HG03520 (cell line): Measurements from ENCODE around the gene PDC.
A peak's percentile ranks its signal among the peaks of the same experiment; 100 is the strongest.
"Not testable (repeated sequence)": the region's sequence is repeated elsewhere in the genome, so short reads cannot be mapped to it uniquely, and the experiment has no call there.

Experiments
- ATAC-seq: cut with Tn5 transposase; IDR thresholded peaks from one replicate; pipeline ENCODE4 v1.9.1; 2021; ENCODE audit warnings: mild to moderate bottlenecking, moderate library complexity; ENCODE audit not compliant: unreplicated experiment

PDC gene

GRCh38 chr1:186473047-186473446 is 12.1 kb upstream of the PDC start:
- ATAC-seq = no peak

- ATAC-seq = no peak
Observed at GRCh38 chr1:186465946-186466345, 5.0 kb upstream of the PDC start.

- not testable (repeated sequence) for ATAC-seq
Observed at GRCh38 chr1:186465491-186465890, 4.6 kb upstream of the PDC start.

- no peak for ATAC-seq
Observed at GRCh38 chr1:186463926-186464325, 3.0 kb upstream of the PDC start.

- no peak for ATAC-seq
Observed at GRCh38 chr1:186463511-186463910, 2.6 kb upstream of the PDC start.

GRCh38 chr1:186459161-186459560 is 1.8 kb downstream of the PDC start:
- ATAC-seq = not testable (repeated sequence)

GRCh38 chr1:186456729-186457255 is 4.1 kb downstream of the PDC start:
- ATAC-seq = no peak

- ATAC-seq = no peak
Observed at GRCh38 chr1:186454981-186455380, 5.9 kb downstream of the PDC start.

GRCh38 chr1:186446152-186446551 is 14.8 kb downstream of the PDC start:
- no peak for ATAC-seq

GRCh38 chr1:186443638-186444037 is 17.3 kb downstream of the PDC start:
- ATAC-seq = peak; percentile 53

- no peak for ATAC-seq
Observed at GRCh38 chr1:186442651-186443375, 18.1 kb downstream of the PDC start.

GRCh38 chr1:186440584-186440983 is 20.3 kb downstream of the PDC start:
- peak; percentile 35 for ATAC-seq

- ATAC-seq = no peak
Observed at GRCh38 chr1:186438567-186438966, 22.3 kb downstream of the PDC start.

- no peak for ATAC-seq
Observed at GRCh38 chr1:186435336-186435735, 25.6 kb downstream of the PDC start.

GRCh38 chr1:186429017-186429416 is 31.9 kb downstream of the PDC start:
- ATAC-seq = no peak

- no peak for ATAC-seq
Observed at GRCh38 chr1:186426118-186426517, 34.8 kb downstream of the PDC start.

GRCh38 chr1:186424539-186424938 is 36.4 kb downstream of the PDC start:
- no peak for ATAC-seq

- no peak for ATAC-seq
Observed at GRCh38 chr1:186421446-186421845, 39.5 kb downstream of the PDC start.

- ATAC-seq = peak; percentile 85
Observed at GRCh38 chr1:186420923-186421322, 40.0 kb downstream of the PDC start.

- no peak for ATAC-seq
Observed at GRCh38 chr1:186420311-186420710, 40.6 kb downstream of the PDC start.

- no peak for ATAC-seq
Observed at GRCh38 chr1:186418503-186418902, 42.4 kb downstream of the PDC start.

GRCh38 chr1:186413319-186413718 is 47.6 kb downstream of the PDC start:
- no peak for ATAC-seq

- no peak for ATAC-seq
Observed at GRCh38 chr1:186409091-186409490, 51.8 kb downstream of the PDC start.
